ENCODE measurements around the gene ECM2. TPM values are rescaled to one million over a fixed set of nuclear protein-coding genes. Genes with fewer than 3 reads are reported as not detected.

Gene ECM2
- total RNA-seq, 2 donors from 2014 or later, result 2.6 to 14.1 TPM

- H3K27ac ChIP-seq, result no peak overlapping the region
- no peaks in the 10 kb centered on the region for H3K36me3 ChIP-seq
- H3K4me1 ChIP-seq (replicated peaks), result no peaks in the 10 kb centered on the region
- DNase-seq (ENCODE audit: low spot score), result no peak
- no peak overlapping the region for H3K4me3 ChIP-seq
- 87% methylated on average over 2 of the region's 2 CpGs for WGBS
- no peaks in the 10 kb centered on the region for H3K9me3 ChIP-seq
- no peaks in the 10 kb centered on the region for H3K27me3 ChIP-seq (replicated peaks; ENCODE audit: insufficient read depth)
- intact Hi-C loops (cut with DNase I), result no loop called here
- TF ChIP-seq POLR2AphosphoS5 (IDR thresholded peaks at IDR 0.05), result no peak
These were observed 32.6 kb downstream of the ECM2 start for GRCh38 chr9:92503156-92503555.

- Histone ChIP-seq H3K9me3 (no peaks in the 10 kb centered on the region), H3K36me3 (no peaks in the 10 kb centered on the region), H3K27ac (no peak overlapping the region), H3K4me3 (no peak overlapping the region), H3K4me1 (replicated peaks) (no peaks in the 10 kb centered on the region), H3K27me3 (replicated peaks; ENCODE audit: insufficient read depth) (no peaks in the 10 kb centered on the region)
- no peak for TF ChIP-seq POLR2A (IDR thresholded peaks at IDR 0.05)
- no peak for TF ChIP-seq POLR2AphosphoS5 (IDR thresholded peaks at IDR 0.05)
- TF ChIP-seq CTCF (IDR thresholded peaks at IDR 0.05), result peak in 2 of 4 experiments; percentile 16 to 19
- 65% methylated on average over 5 of the region's 5 CpGs for WGBS
- no peak for DNase-seq (ENCODE audit: low spot score)
- intact Hi-C loops (cut with DNase I), result no loop called here
These were observed 34.0 kb downstream of the ECM2 start for GRCh38 chr9:92501671-92502393.

- Histone ChIP-seq H3K27ac (no peak overlapping the region), H3K36me3 (no peaks in the 10 kb centered on the region), H3K4me1 (replicated peaks) (no peaks in the 10 kb centered on the region), H3K9me3 (no peaks in the 10 kb centered on the region), H3K27me3 (replicated peaks; ENCODE audit: insufficient read depth) (no peaks in the 10 kb centered on the region), H3K4me3 (no peak overlapping the region)
- DNase-seq (ENCODE audit: low spot score), result no peak
- WGBS, result 97% methylated on average over 5 of the region's 5 CpGs
- intact Hi-C loops (cut with DNase I), result no loop called here
- TF ChIP-seq POLR2AphosphoS5 (IDR thresholded peaks at IDR 0.05) (no peak), CTCF (IDR thresholded peaks at IDR 0.05) (no peak), POLR2A (IDR thresholded peaks at IDR 0.05) (no peak)
These were observed 35.1 kb downstream of the ECM2 start for GRCh38 chr9:92500725-92501124.

- H3K4me1 ChIP-seq (replicated peaks), result no peaks in the 10 kb centered on the region
- no peak overlapping the region for H3K4me3 ChIP-seq
- DNase-seq (ENCODE audit: low spot score), result no peak
- no peak overlapping the region for H3K27ac ChIP-seq
- intact Hi-C loops (cut with DNase I), result no loop called here
- H3K36me3 ChIP-seq, result no peaks in the 10 kb centered on the region
- TF ChIP-seq CTCF (IDR thresholded peaks at IDR 0.05) (no peak), POLR2AphosphoS5 (IDR thresholded peaks at IDR 0.05) (no peak), POLR2A (IDR thresholded peaks at IDR 0.05) (no peak)
- H3K9me3 ChIP-seq, result no peaks in the 10 kb centered on the region
- H3K27me3 ChIP-seq (replicated peaks; ENCODE audit: insufficient read depth), result no peaks in the 10 kb centered on the region
- 54% methylated on average over 2 of the region's 2 CpGs for WGBS
These were observed 36.1 kb downstream of the ECM2 start for GRCh38 chr9:92499701-92500100.

- 81% methylated on average over 5 of the region's 5 CpGs for WGBS
These were observed 39.2 kb downstream of the ECM2 start for GRCh38 chr9:92496396-92497176.

More at GRCh38 chr9:92496396-92497176, 39.2 kb downstream of the ECM2 start:
- Histone ChIP-seq H3K9me3 (no peaks in the 10 kb centered on the region), H3K36me3 (no peaks in the 10 kb centered on the region), H3K27ac (no peak overlapping the region), H3K27me3 (replicated peaks; ENCODE audit: insufficient read depth) (no peaks in the 10 kb centered on the region), H3K4me1 (replicated peaks) (no peaks in the 10 kb centered on the region), H3K4me3 (no peak overlapping the region)
- intact Hi-C loops (cut with DNase I), result no loop called here
- DNase-seq (ENCODE audit: low spot score), result no peak
- TF ChIP-seq POLR2A (IDR thresholded peaks at IDR 0.05), result no peak
- TF ChIP-seq POLR2AphosphoS5 (IDR thresholded peaks at IDR 0.05), result no peak
- TF ChIP-seq CTCF (IDR thresholded peaks at IDR 0.05), result no peak
